ENCODE results near the gene NECTIN2. TPM values are rescaled to one million over a fixed set of nuclear protein-coding genes. Genes with fewer than 3 reads are reported as not detected.
"Not testable (repeated sequence)": the region's sequence is repeated elsewhere in the genome, so short reads cannot be mapped to it uniquely, and the experiment has no call there.

Gene NECTIN2
- total RNA-seq, 2 experiments from 2014 or later: 0.36 to 0.44 TPM

GRCh38 chr19:44813841-44814470 is 32.1 kb upstream of the NECTIN2 start:
- CTCF ChIA-PET: no interaction called here
- POLR2A ChIA-PET: no interaction called here

- CTCF ChIA-PET: no interaction called here
- POLR2A ChIA-PET: no interaction called here
Observed at GRCh38 chr19:44814517-44814916, 31.6 kb upstream of the NECTIN2 start.

DNA sequence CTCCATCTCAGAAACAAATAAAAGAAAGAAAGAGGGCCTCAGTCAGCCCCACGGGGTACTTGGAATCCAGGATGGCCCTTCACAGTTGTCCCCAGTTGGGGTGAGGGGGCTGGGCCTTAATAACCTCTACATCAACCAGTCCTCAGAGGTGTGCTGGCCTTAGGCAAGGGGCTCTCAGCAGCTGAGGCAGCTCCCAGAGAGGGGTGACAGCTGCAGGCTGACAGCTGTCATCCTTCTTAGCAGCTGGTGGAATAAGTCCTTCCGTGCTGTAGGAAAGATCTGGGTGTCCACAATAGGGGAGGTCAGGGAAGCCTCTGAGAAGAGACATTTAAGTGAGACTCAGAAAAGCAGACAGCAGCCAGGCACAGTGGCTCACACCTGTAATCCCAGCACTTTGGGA is 29.8 kb upstream of the NECTIN2 start:
- POLR2A ChIA-PET: no interaction called here
- CTCF ChIA-PET: no interaction called here

DNA sequence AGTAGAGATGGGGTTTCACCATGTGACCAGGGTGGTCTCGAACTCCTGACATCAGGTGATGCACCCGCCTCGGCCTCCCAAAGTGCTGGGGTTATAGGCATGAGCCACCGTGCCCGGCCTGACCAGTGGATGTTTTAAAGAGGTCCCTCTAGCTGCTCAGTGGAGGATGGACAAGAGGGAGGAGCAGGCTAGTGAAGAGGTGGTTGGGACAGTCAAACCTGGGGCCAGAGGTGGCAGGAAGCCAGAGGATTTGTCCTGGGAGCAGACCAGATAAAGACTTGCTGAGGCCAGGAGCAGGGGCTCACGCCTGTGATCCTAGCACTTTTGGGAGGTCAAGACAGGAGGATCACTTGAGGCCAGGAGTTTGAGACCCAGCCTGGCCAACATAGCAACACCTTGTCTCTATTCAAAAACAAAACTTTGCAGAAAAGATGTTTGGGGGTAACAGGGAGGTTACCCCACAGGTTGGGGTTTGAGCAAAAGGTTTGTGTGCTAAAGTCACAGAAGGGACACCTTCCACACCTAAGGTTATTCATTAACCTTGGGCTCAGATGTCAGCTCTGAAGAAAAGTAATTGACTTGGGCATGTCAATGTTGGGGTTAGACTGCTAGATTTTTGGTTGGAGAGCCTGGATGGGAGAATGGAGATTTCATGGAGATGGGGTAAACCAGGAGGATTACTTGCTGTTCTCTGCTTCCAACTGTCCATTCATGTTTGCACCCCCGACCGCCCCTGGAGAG is 28.2 kb upstream of the NECTIN2 start:
- ChIA-PET POLR2A (no interaction called here), CTCF (no interaction called here)

DNA sequence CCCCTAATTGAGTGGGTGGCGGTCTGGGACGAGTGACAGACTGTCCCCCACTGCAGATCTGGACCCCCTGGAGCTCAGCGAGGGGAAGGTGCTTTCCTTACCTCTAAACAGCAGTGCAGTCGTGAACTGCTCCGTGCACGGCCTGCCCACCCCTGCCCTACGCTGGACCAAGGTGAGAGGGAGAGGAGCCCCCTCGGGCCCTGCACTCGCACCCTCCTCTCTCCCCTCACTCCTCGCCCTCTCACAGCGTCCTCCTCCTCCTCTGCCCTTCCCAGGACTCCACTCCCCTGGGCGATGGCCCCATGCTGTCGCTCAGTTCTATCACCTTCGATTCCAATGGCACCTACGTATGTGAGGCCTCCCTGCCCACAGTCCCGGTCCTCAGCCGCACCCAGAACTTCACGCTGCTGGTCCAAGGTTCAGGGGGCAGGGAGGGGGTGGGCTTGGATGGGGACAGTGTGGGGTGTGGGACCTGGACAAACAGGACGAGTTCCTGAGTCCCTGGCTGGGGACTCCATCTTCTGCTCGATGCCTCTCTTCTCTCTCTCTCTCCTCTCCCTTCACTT is 27.5 kb upstream of the NECTIN2 start:
- CTCF ChIA-PET: no interaction called here
- POLR2A ChIA-PET: no interaction called here

GRCh38 chr19:44819246-44819832 is 26.8 kb upstream of the NECTIN2 start:
- ChIA-PET POLR2A (no interaction called here), CTCF (interaction anchor here (0.8 to 1.5 kb wide), 2 partner anchors 25 to 128 kb away, joined by 3 to 5 read pairs; no protein-coding TSS in a partner anchor)

- CTCF ChIA-PET: interaction anchor here (0.7 to 1.5 kb wide), 2 partner anchors 23 to 37 kb away, joined by 4 to 5 read pairs; no protein-coding TSS in a partner anchor
- POLR2A ChIA-PET: no interaction called here
Observed at GRCh38 chr19:44820648-44821609, 25.2 kb upstream of the NECTIN2 start.

GRCh38 chr19:44822177-44822576 is 23.9 kb upstream of the NECTIN2 start:
- POLR2A ChIA-PET: no interaction called here
- CTCF ChIA-PET: no interaction called here

DNA sequence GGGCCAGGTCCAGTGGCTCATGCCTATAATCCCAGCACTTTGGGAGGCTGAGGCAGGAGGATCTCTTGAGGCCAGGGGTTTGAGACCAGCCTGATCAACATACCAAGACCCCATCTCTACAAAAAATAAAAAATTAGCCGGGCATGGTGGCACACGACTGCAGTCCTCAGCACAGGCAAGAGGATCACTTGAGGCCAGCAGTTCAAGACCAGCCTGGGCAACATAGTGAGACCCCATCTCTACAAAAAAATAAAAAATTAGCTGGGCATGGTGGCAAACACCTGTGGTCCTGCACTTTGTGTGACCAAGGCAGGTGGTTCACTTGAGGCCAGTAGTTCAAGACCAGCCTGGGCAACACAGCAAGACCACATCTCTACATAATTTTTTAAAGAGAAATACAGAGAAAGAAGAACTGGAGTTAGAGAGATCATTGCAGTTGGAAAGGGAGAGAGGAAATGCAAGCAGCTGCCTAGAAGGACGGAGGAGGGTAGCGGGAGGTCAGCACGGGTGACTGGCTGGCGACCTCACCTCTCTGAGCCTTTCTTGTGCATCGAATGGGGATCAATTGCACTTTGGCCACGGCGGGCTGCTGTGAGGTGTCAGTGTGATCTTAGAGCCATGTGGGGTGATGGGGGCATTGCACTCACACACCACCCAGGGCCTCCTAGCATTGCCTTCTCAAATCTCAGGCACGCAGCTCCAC is 23.3 kb upstream of the NECTIN2 start:
- CTCF ChIA-PET: interaction anchor here (0.7 kb wide), 1 partner anchor 134 kb away, joined by 3 read pairs; no protein-coding TSS in a partner anchor
- POLR2A ChIA-PET: no interaction called here

- ChIA-PET CTCF (interaction anchor here (0.7 kb wide), 1 partner anchor 133 kb away, joined by 3 read pairs; no protein-coding TSS in a partner anchor), POLR2A (no interaction called here)
Observed at GRCh38 chr19:44823373-44823698, 22.8 kb upstream of the NECTIN2 start.

- CTCF ChIA-PET: no interaction called here
- POLR2A ChIA-PET: no interaction called here
Observed at GRCh38 chr19:44824761-44825160, 21.3 kb upstream of the NECTIN2 start.

DNA sequence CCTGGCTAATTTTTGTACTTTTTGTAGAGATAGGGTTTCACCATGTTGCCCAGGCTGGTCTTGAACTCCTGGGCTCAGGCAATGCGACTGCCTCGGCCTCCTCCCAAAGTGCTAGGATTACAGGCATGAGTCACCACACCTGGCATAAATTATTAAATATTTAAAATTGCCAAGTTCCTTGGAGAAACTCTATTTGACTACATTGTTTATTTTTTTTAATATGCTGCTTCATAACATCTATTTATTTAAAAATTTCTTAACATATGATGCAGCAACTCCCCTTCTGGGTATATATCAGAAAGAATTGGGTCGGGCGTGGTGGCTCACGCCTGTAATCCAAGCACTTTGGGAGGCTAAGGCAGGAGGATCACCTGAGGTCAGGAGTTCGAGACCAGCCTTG is 13.2 kb upstream of the NECTIN2 start:
- CTCF ChIA-PET, POLR2A ChIA-PET: not testable (repeated sequence)

GRCh38 chr19:44834399-44834798 is 11.7 kb upstream of the NECTIN2 start:
- POLR2A ChIA-PET: interaction anchor here (0.7 kb wide), 1 partner anchor 167 kb away, joined by 9 read pairs; the partner anchor contains the start of gene RELB
- CTCF ChIA-PET: not testable (repeated sequence)

DNA sequence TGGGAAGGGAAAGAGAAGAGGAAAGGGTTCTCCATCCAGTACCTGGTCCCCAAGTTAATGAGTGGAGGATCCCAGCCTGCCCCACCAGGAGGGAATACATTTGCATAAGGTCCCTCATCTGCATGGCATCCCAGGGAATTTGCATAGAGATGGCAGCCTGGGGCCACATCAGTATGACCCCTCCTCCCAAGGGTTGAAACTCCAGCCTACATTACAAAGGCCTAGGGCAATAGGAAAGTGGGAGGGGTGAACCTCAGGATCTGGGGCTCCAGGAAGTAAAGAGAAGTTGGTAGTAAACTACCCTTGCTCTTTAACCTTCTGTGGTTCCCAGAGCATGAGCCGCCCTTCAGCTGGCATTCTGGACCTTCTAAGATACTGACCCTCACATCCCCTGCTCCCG is 6.8 kb upstream of the NECTIN2 start:
- ChIA-PET CTCF (interaction anchor here (0.6 to 1.6 kb wide), 3 partner anchors 27 to 68 kb away, joined by 3 to 4 read pairs (median 3); no protein-coding TSS in a partner anchor), POLR2A (no interaction called here)

GRCh38 chr19:44840811-44841210 is 5.3 kb upstream of the NECTIN2 start:
- CTCF ChIA-PET: interaction anchor here (0.7 to 1.9 kb wide), 4 partner anchors 10 to 261 kb away, joined by 3 to 6 read pairs (median 4); no protein-coding TSS in a partner anchor
- POLR2A ChIA-PET: interaction anchor here (0.6 to 0.7 kb wide), 3 partner anchors 49 to 234 kb away, joined by 3 to 9 read pairs (median 4); no protein-coding TSS in a partner anchor

- CTCF ChIA-PET: interaction anchor here (0.7 to 1.9 kb wide), 3 partner anchors 57 to 96 kb away, joined by 3 to 6 read pairs (median 4); no protein-coding TSS in a partner anchor
- POLR2A ChIA-PET: interaction anchor here (0.6 kb wide), 2 partner anchors 48 to 234 kb away, joined by 3 to 4 read pairs; no protein-coding TSS in a partner anchor
Observed at GRCh38 chr19:44841231-44841630, 4.9 kb upstream of the NECTIN2 start.

GRCh38 chr19:44845286-44845611 is 848 bp upstream of the NECTIN2 start:
- ChIA-PET CTCF (interaction anchor here (1.0 kb wide), 1 partner anchor 60 kb away, joined by 3 read pairs; no protein-coding TSS in a partner anchor), POLR2A (interaction anchor here (0.7 kb wide), 1 partner anchor 61 kb away, joined by 3 read pairs; no protein-coding TSS in a partner anchor)

DNA sequence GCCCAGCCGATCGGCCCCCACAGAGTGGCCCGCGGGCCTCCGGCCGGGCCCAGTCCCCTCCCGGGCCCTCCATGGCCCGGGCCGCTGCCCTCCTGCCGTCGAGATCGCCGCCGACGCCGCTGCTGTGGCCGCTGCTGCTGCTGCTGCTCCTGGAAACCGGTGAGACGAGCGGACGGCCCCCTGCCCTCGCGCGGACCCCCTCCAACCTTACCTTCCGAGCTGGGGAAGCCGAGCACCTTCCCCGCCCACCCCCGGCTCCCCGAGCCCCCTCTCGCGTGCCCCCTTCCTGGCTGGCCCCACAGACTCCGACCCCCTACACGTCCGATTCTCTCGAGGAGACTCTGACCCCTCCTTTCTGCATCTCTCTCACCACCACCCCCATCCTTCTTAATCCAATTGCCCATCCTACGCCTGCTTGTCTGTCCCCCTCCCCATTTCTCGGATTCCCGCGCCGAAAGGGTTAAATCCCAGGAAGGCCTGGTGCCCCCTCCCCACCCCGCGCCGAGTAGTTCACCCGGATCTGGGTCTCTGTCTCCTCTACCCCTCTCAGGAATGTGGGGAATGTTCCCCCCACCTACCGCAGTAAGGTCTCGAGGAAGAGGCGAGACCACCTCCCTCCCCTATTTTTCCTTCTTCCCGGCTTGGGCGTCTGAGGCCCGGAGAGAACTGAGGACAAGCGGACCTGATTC is 502 bp downstream of the NECTIN2 start:
- CTCF ChIA-PET: interaction anchor here (1.0 kb wide), 1 partner anchor 62 kb away, joined by 3 read pairs; no protein-coding TSS in a partner anchor
- POLR2A ChIA-PET: no interaction called here

Measured in activated CD8-positive, alpha-beta memory T cell treated with anti-CD3 and anti-CD28 coated beads for 36 hours (primary cell).